Measurements from ENCODE around the gene FYN. TPM values are rescaled to one million over a fixed set of nuclear protein-coding genes. Genes with fewer than 3 reads are reported as not detected.

The FYN gene
- polyA plus RNA-seq, 3 donors: 88.4 to 149 (median 114) TPM

DNA sequence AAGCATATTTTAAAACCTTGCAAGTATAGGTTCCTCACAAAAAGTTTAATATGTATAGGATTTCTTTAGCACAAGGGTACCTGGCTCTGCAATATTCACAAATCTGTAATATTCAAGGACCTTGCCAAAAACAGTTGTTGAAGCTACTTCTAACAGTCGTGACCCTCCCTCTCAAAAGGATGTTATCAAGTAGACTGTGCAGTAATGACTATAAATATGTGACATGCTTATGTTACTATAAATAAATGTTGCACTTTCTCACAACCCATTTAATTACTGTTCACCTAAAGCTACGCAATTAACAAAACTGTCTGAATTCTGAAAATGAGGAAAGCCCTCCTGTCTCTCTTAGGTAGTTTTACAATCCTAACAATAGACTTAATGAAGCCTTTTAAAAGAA lies 41.8 kb downstream of the FYN start:
- peaks cover 100% of the 10 kb centered on the region for H4K20me1 ChIP-seq (ENCODE audit: insufficient read depth, low read length)
- peaks cover 2 to 56% of the 10 kb centered on the region in 2 donors for H3K36me3 ChIP-seq (replicated peaks in 1 of 2; ENCODE audit: control insufficient read depth in 1 of 2, insufficient read depth in 2 of 2, low read length in 2 of 2)
- DNase-seq: no peak
- peaks cover 56 to 62% of the 10 kb centered on the region in 2 donors for H3K36me3 Mint-ChIP-seq
- peaks cover 0 to 4% (median 0%) of the 10 kb centered on the region in 7 donors for H3K9me3 Mint-ChIP-seq
- no peaks in the 10 kb centered on the region for H3K27me3 ChIP-seq (ENCODE audit: control insufficient read depth in 2 of 2, insufficient read depth in 2 of 2, low read length in 2 of 2)
- WGBS (ENCODE audit: insufficient coverage): no CpG with 5 or more reads among the region's 2 CpGs
- H3K4me3 Mint-ChIP-seq: no peak overlapping the region
- peaks cover 6 to 8% of the 10 kb centered on the region in 2 donors for H3K4me1 ChIP-seq (ENCODE audit: control insufficient read depth in 1 of 2, insufficient read depth in 2 of 2, low read length in 2 of 2)
- H3K9ac ChIP-seq (ENCODE audit: insufficient read depth, low read length, poor library complexity, severe bottlenecking): no peak overlapping the region
- H3K79me2 ChIP-seq (ENCODE audit: insufficient read depth, low read length): peaks cover 47% of the 10 kb centered on the region
- no peak overlapping the region for H3K27ac Mint-ChIP-seq
- intact Hi-C loops (cut with micrococcal nuclease): no loop called here
- TF ChIP-seq, protein P1, sequence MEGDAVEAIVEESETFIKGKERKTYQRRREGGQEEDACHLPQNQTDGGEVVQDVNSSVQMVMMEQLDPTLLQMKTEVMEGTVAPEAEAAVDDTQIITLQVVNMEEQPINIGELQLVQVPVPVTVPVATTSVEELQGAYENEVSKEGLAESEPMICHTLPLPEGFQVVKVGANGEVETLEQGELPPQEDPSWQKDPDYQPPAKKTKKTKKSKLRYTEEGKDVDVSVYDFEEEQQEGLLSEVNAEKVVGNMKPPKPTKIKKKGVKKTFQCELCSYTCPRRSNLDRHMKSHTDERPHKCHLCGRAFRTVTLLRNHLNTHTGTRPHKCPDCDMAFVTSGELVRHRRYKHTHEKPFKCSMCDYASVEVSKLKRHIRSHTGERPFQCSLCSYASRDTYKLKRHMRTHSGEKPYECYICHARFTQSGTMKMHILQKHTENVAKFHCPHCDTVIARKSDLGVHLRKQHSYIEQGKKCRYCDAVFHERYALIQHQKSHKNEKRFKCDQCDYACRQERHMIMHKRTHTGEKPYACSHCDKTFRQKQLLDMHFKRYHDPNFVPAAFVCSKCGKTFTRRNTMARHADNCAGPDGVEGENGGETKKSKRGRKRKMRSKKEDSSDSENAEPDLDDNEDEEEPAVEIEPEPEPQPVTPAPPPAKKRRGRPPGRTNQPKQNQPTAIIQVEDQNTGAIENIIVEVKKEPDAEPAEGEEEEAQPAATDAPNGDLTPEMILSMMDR (IDR thresholded peaks at IDR 0.05): no peak
- H3K4me2 ChIP-seq (replicated peaks; ENCODE audit: extremely low read depth, low read length, poor library complexity, severe bottlenecking): no peak overlapping the region
- H3K27me3 Mint-ChIP-seq (ENCODE audit: low read depth in 3 of 3): peaks cover 0 to 2% (median 0%) of the 10 kb centered on the region in 3 donors
- no peak overlapping the region for H3K27ac ChIP-seq (ENCODE audit: low read depth in 1 of 2, low read length in 2 of 2)
- peaks cover 10% of the 10 kb centered on the region for H3K4me1 Mint-ChIP-seq
- H3K9me3 ChIP-seq (replicated peaks in 1 of 2; ENCODE audit: control insufficient read depth in 1 of 2, insufficient read depth in 1 of 2, low read length in 2 of 2): no peaks in the 10 kb centered on the region
- no peak overlapping the region for H3K4me3 ChIP-seq (replicated peaks in 1 of 3; ENCODE audit: low read depth in 2 of 3, low read length in 3 of 3)
- no peak overlapping the region for H2AFZ ChIP-seq (ENCODE audit: insufficient read depth, low read depth, low read length, poor library complexity, severe bottlenecking)

DNA sequence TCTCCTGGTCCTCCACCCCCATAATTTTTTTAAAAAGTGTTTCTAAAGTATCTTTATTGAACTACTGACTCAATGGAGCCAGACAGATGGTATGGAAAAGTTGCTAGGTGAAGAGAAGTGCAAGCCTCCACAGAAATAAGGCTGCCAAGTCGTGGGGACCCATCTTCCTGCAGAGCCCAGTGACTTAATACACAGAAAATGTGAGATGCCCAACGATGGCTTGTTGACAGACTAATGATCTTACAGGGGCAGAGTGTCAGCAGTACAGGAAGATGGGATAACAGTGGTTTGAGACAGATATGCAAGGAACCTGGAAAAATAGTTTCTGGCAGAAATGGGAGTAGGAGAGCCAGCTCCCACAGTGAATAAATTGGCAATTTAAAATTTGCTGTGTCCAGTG lies 43.3 kb downstream of the FYN start:
- H3K9me3 ChIP-seq (replicated peaks in 1 of 2; ENCODE audit: control insufficient read depth in 1 of 2, insufficient read depth in 1 of 2, low read length in 2 of 2): no peaks in the 10 kb centered on the region
- peaks cover 52% of the 10 kb centered on the region for H3K79me2 ChIP-seq (ENCODE audit: insufficient read depth, low read length)

More for the DNA sequence above, 43.3 kb downstream of the FYN start:
- H2AFZ ChIP-seq (ENCODE audit: insufficient read depth, low read depth, low read length, poor library complexity, severe bottlenecking): no peak overlapping the region
- H3K36me3 ChIP-seq (replicated peaks in 1 of 2; ENCODE audit: control insufficient read depth in 1 of 2, insufficient read depth in 2 of 2, low read length in 2 of 2): peaks cover 2 to 49% of the 10 kb centered on the region in 2 donors
- H3K4me1 ChIP-seq (ENCODE audit: control insufficient read depth in 1 of 2, insufficient read depth in 2 of 2, low read length in 2 of 2): peaks cover 7 to 9% of the 10 kb centered on the region in 2 donors
- TF ChIP-seq, protein P1 (IDR thresholded peaks at IDR 0.05): no peak
- H3K9ac ChIP-seq (ENCODE audit: insufficient read depth, low read length, poor library complexity, severe bottlenecking): no peak overlapping the region
- H3K27ac Mint-ChIP-seq: no peak overlapping the region
- no peak overlapping the region for H3K27ac ChIP-seq (ENCODE audit: low read depth in 1 of 2, low read length in 2 of 2)
- intact Hi-C loops (cut with micrococcal nuclease): no loop called here
- no peak overlapping the region for H3K4me3 Mint-ChIP-seq
- H3K4me2 ChIP-seq (replicated peaks; ENCODE audit: extremely low read depth, low read length, poor library complexity, severe bottlenecking): no peak overlapping the region
- H3K27me3 ChIP-seq (ENCODE audit: control insufficient read depth in 2 of 2, insufficient read depth in 2 of 2, low read length in 2 of 2): no peaks in the 10 kb centered on the region
- H4K20me1 ChIP-seq (ENCODE audit: insufficient read depth, low read length): peaks cover 100% of the 10 kb centered on the region
- peaks cover 15% of the 10 kb centered on the region for H3K4me1 Mint-ChIP-seq
- WGBS (ENCODE audit: insufficient coverage): 86% methylated on average over 2 of the region's 2 CpGs
- peaks cover 52 to 59% of the 10 kb centered on the region in 2 donors for H3K36me3 Mint-ChIP-seq
- no peak for DNase-seq
- no peak overlapping the region for H3K4me3 ChIP-seq (replicated peaks in 1 of 3; ENCODE audit: low read depth in 2 of 3, low read length in 3 of 3)
- peaks cover 0 to 2% (median 0%) of the 10 kb centered on the region in 3 donors for H3K27me3 Mint-ChIP-seq (ENCODE audit: low read depth in 3 of 3)
- peaks cover 0 to 4% (median 0%) of the 10 kb centered on the region in 7 donors for H3K9me3 Mint-ChIP-seq

Data from CD14-positive monocyte (primary cell).